Measurements from ENCODE around the gene PCDHA1.
A peak's percentile ranks its signal among the peaks of the same experiment; 100 is the strongest.

Gene PCDHA1

GRCh38 chr5:140988608-140989007, 202.7 kb downstream of the PCDHA1 start:
- DNase-seq (ENCODE audit: low read depth), result no peak

- no peak for DNase-seq (ENCODE audit: low read depth)
Observed at GRCh38 chr5:140989254-140990020, 203.5 kb downstream of the PCDHA1 start.

GRCh38 chr5:140992828-140993227, 206.9 kb downstream of the PCDHA1 start:
- no peak for DNase-seq (ENCODE audit: low read depth)

- no peak for DNase-seq (ENCODE audit: low read depth)
Observed at GRCh38 chr5:140996060-140996459, 210.1 kb downstream of the PCDHA1 start.

GRCh38 chr5:140998921-140999410, 213.0 kb downstream of the PCDHA1 start:
- DNase-seq (ENCODE audit: low read depth), result no peak

GRCh38 chr5:141001446-141001843, 215.5 kb downstream of the PCDHA1 start:
- DNase-seq (ENCODE audit: low read depth), result no peak

- no peak for DNase-seq (ENCODE audit: low read depth)
Observed at GRCh38 chr5:141001844-141002604, 216.1 kb downstream of the PCDHA1 start.

GRCh38 chr5:141002605-141002965, 216.6 kb downstream of the PCDHA1 start:
- no peak for DNase-seq (ENCODE audit: low read depth)

- no peak for DNase-seq (ENCODE audit: low read depth)
Observed at GRCh38 chr5:141003031-141003430, 217.1 kb downstream of the PCDHA1 start.

- DNase-seq (ENCODE audit: low read depth), result no peak
Observed at GRCh38 chr5:141003791-141004611, 218.1 kb downstream of the PCDHA1 start.

GRCh38 chr5:141007791-141008190, 221.9 kb downstream of the PCDHA1 start:
- DNase-seq (ENCODE audit: low read depth), result no peak

- no peak for DNase-seq (ENCODE audit: low read depth)
Observed at GRCh38 chr5:141010047-141010793, 224.3 kb downstream of the PCDHA1 start.

- DNase-seq (ENCODE audit: low read depth), result no peak
Observed at GRCh38 chr5:141017943-141018342, 232.0 kb downstream of the PCDHA1 start.

- no peak for DNase-seq (ENCODE audit: low read depth)
Observed at GRCh38 chr5:141022384-141022783, 236.4 kb downstream of the PCDHA1 start.

- DNase-seq (ENCODE audit: low read depth), result no peak
Observed at GRCh38 chr5:141031006-141031405, 245.1 kb downstream of the PCDHA1 start.

GRCh38 chr5:141032626-141033025, 246.7 kb downstream of the PCDHA1 start:
- DNase-seq (ENCODE audit: low read depth), result no peak

GRCh38 chr5:141039061-141039460, 253.1 kb downstream of the PCDHA1 start:
- no peak for DNase-seq (ENCODE audit: low read depth)

- DNase-seq (ENCODE audit: low read depth), result no peak
Observed at GRCh38 chr5:141039517-141039916, 253.6 kb downstream of the PCDHA1 start.

- no peak for DNase-seq (ENCODE audit: low read depth)
Observed at GRCh38 chr5:141040093-141040770, 254.3 kb downstream of the PCDHA1 start.

GRCh38 chr5:141040771-141041426, 255.0 kb downstream of the PCDHA1 start:
- peak; percentile 49 for DNase-seq (ENCODE audit: low read depth)

- no peak for DNase-seq (ENCODE audit: low read depth)
Observed at GRCh38 chr5:141041427-141041785, 255.5 kb downstream of the PCDHA1 start.

Measured in EH (cell line).